Caco-2 (cell line): ENCODE data around the gene CCDC170. TPM values are rescaled to one million over a fixed set of nuclear protein-coding genes. Genes with fewer than 3 reads are reported as not detected.

Experiments
- BruUV-seq: library from RNA; stranded (reverse); fragments of 400-500 nt; replicated peaks from 2 replicates; lab custom pipeline; 2021; lab: Mats Ljungman, UMichigan
- CTCF ChIA-PET: fragments of 300-600 bp; sonication (Branson Sonifier 250); formaldehyde crosslinking; loops from one replicate; lab custom pipeline; 2022; ENCODE audit warnings: antibody characterized with exemption; lab: Charles Lee
- POLR2A ChIA-PET: fragments of 300-600 bp; sonication (Branson Sonifier 250); formaldehyde crosslinking; loops from one replicate; lab custom pipeline; 2022; ENCODE audit warnings: antibody characterized with exemption; lab: Charles Lee
- DNase-seq, 2 experiments: peaks; one replicate each; pipeline versions ENCODE4 v3.0.0 to v3.0.0-alpha.2; 2020 to 2022
- H3K27me3 ChIP-seq: replicated peaks from 2 replicates; pipeline ENCODE4 v1.6.0; 2011; ENCODE audit warnings: low read length; ENCODE audit not compliant: control insufficient read depth, insufficient read depth
- H3K36me3 ChIP-seq: 2 replicates; pipeline ENCODE4 v1.5.1; 2011; ENCODE audit warnings: low read length; ENCODE audit not compliant: control insufficient read depth, insufficient read depth
- H3K4me1 ChIP-seq: fragments of 250-450 bp; sonication (Bioruptor Pico); 2 replicates; pipeline ENCODE4 v1.5.1; 2020; ENCODE audit warnings: mild to moderate bottlenecking
- H3K4me3 ChIP-seq: 2 replicates; pipeline ENCODE4 v1.5.1; 2011; ENCODE audit warnings: low read depth, mild to moderate bottlenecking, control low read depth, low read length
- H3K9me3 ChIP-seq: fragments of 250-450 bp; sonication (Bioruptor Pico); 2 replicates; pipeline ENCODE4 v1.5.1; 2020; ENCODE audit warnings: mild to moderate bottlenecking, moderate library complexity
- H3K27ac Mint-ChIP-seq: one replicate; pipeline ENCODE4 v1.8.0; 2022; ENCODE audit warnings: mixed read lengths; ENCODE audit not compliant: unreplicated experiment
- H3K27me3 Mint-ChIP-seq: one replicate; pipeline ENCODE4 v1.8.0; 2022; ENCODE audit warnings: mixed read lengths; ENCODE audit not compliant: insufficient read depth, unreplicated experiment
- H3K36me3 Mint-ChIP-seq: one replicate; pipeline ENCODE4 v1.8.0; 2022; ENCODE audit warnings: mild to moderate bottlenecking, mixed read lengths; ENCODE audit not compliant: insufficient read depth, unreplicated experiment
- H3K4me1 Mint-ChIP-seq: one replicate; pipeline ENCODE4 v1.8.0; 2022; ENCODE audit warnings: low read depth, mixed read lengths; ENCODE audit not compliant: unreplicated experiment
- H3K4me3 Mint-ChIP-seq: one replicate; pipeline ENCODE4 v1.8.0; 2022; ENCODE audit warnings: mild to moderate bottlenecking, moderate library complexity, mixed read lengths; ENCODE audit not compliant: unreplicated experiment
- H3K9me3 Mint-ChIP-seq: one replicate; pipeline ENCODE4 v1.8.0; 2022; ENCODE audit warnings: mixed read lengths; ENCODE audit not compliant: unreplicated experiment
- intact Hi-C: fragments of 100-400 bp; cut with micrococcal nuclease; formaldehyde crosslinking; loops from one replicate; pipeline ENCODE4 v1.10.0; 2022; ENCODE audit not compliant: unreplicated experiment
- total RNA-seq: library from RNA; stranded (reverse); gene quantifications from 2 replicates; pipeline ENCODE4 v1.2.3, GENCODE V29; 2022
- TF ChIP-seq, protein P1 (sequence below), 2 experiments: fragments of 200-600 bp in 1 of 2; IDR thresholded peaks; 1 replicate in 1 of 2; 2 replicates in 1 of 2; pipeline versions ENCODE4 v1.5.1 to v1.8.0; 2011 to 2022; ENCODE audit warnings: antibody characterized with exemption in 1 of 2, control low read depth in 1 of 2, inconsistent platforms in 1 of 2, low read depth in 1 of 2, low read length in 1 of 2, mild to moderate bottlenecking in 1 of 2, moderate library complexity in 1 of 2; ENCODE audit not compliant: insufficient read depth in 1 of 2, severe bottlenecking in 1 of 2, unreplicated experiment in 1 of 2

The CCDC170 gene
- total RNA-seq, 1 experiment from 2014 or later: 6.8 TPM

- CTCF ChIA-PET: interaction anchor here (0.6 kb wide), 1 partner anchor 692 kb away, joined by 3 read pairs; no protein-coding TSS in a partner anchor
- POLR2A ChIA-PET: no interaction called here
- BruUV-seq: no TSS peak
Observed at GRCh38 chr6:151665329-151665728, 171.5 kb downstream of the CCDC170 start.

GRCh38 chr6:151666526-151666925 lies 172.7 kb downstream of the CCDC170 start:
- Histone ChIP-seq H3K4me1 (peaks cover 31% of the 10 kb centered on the region), H3K9me3 (peaks cover 3% of the 10 kb centered on the region; the same call in 1 of the 2 replicates), H3K27me3 (no peaks in the 10 kb centered on the region), H3K36me3 (no peaks in the 10 kb centered on the region), H3K4me3 (no peak overlapping the region)
- Mint-ChIP-seq H3K27ac (no peak overlapping the region), H3K4me1 (peaks cover 34% of the 10 kb centered on the region), H3K27me3 (no peaks in the 10 kb centered on the region), H3K4me3 (no peak overlapping the region), H3K36me3 (peaks cover 12% of the 10 kb centered on the region), H3K9me3 (peaks cover 46% of the 10 kb centered on the region)
- BruUV-seq: no TSS peak
- ChIA-PET CTCF (interaction anchor here (0.7 kb wide), 1 partner anchor 185 kb away, joined by 4 read pairs; no protein-coding TSS in a partner anchor), POLR2A (no interaction called here)
- DNase-seq: no peak
- TF ChIP-seq, protein P1, sequence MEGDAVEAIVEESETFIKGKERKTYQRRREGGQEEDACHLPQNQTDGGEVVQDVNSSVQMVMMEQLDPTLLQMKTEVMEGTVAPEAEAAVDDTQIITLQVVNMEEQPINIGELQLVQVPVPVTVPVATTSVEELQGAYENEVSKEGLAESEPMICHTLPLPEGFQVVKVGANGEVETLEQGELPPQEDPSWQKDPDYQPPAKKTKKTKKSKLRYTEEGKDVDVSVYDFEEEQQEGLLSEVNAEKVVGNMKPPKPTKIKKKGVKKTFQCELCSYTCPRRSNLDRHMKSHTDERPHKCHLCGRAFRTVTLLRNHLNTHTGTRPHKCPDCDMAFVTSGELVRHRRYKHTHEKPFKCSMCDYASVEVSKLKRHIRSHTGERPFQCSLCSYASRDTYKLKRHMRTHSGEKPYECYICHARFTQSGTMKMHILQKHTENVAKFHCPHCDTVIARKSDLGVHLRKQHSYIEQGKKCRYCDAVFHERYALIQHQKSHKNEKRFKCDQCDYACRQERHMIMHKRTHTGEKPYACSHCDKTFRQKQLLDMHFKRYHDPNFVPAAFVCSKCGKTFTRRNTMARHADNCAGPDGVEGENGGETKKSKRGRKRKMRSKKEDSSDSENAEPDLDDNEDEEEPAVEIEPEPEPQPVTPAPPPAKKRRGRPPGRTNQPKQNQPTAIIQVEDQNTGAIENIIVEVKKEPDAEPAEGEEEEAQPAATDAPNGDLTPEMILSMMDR (IDR thresholded peaks at IDR 0.05; ENCODE audit: insufficient read depth in 1 of 2, low read depth in 1 of 2, low read length in 1 of 2, severe bottlenecking in 1 of 2, unreplicated experiment in 1 of 2): no peak
- intact Hi-C loops: loop anchor here (5.0 kb wide), 3 partner anchors 34 to 214 kb away; partner anchors contain the start of gene RMND1

More at GRCh38 chr6:151665329-151665728, 171.5 kb downstream of the CCDC170 start:
- no peak overlapping the region for H3K4me3 Mint-ChIP-seq
- H3K4me3 ChIP-seq: no peak overlapping the region
- peaks cover 6% of the 10 kb centered on the region for H3K36me3 Mint-ChIP-seq
- H3K4me1 Mint-ChIP-seq: peaks cover 33% of the 10 kb centered on the region
- intact Hi-C loops: loop anchor here (5.0 kb wide), 3 partner anchors 33 to 213 kb away; partner anchors contain the start of gene RMND1
- no peaks in the 10 kb centered on the region for H3K36me3 ChIP-seq
- H3K9me3 Mint-ChIP-seq: peaks cover 37% of the 10 kb centered on the region
- peaks cover 29% of the 10 kb centered on the region for H3K4me1 ChIP-seq
- no peak overlapping the region for H3K27ac Mint-ChIP-seq
- H3K27me3 Mint-ChIP-seq: no peaks in the 10 kb centered on the region
- DNase-seq: no peak
- TF ChIP-seq, protein P1 (IDR thresholded peaks at IDR 0.05; ENCODE audit: insufficient read depth in 1 of 2, low read depth in 1 of 2, low read length in 1 of 2, severe bottlenecking in 1 of 2, unreplicated experiment in 1 of 2): no peak
- no peaks in the 10 kb centered on the region for H3K27me3 ChIP-seq
- peaks cover 3% of the 10 kb centered on the region; the same call in 1 of the 2 replicates for H3K9me3 ChIP-seq

DNA sequence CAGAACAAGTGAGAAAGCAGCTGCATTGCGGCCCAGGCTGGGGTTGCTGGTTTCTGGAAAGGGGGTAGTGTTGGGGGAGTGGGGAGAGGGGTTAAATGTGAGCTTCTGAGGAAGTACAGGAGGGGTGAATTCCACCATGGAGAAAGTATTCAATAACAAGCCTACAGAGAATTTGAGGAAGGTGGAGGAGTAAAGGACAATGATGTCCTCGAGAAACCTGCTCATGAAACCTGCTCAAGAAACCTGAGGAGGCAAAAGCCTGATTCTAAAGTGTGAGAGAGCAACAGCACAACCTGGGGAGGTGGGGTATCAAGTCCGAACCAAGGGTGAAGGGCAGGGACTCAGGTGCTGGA lies 175.4 kb downstream of the CCDC170 start:
- BruUV-seq: no TSS peak
- H3K4me3 Mint-ChIP-seq: peak overlapping the region; percentile 57
- H3K27ac Mint-ChIP-seq: peak overlapping the region; percentile 90
- H3K27me3 Mint-ChIP-seq: no peaks in the 10 kb centered on the region
- CTCF ChIA-PET: interaction anchor here (0.6 to 1.2 kb wide), 4 partner anchors 36 to 647 kb away, joined by 3 to 6 read pairs (median 6); no protein-coding TSS in a partner anchor
- peaks cover 31% of the 10 kb centered on the region for H3K4me1 ChIP-seq
- H3K4me1 Mint-ChIP-seq: peaks cover 34% of the 10 kb centered on the region
- peaks cover 47% of the 10 kb centered on the region for H3K9me3 Mint-ChIP-seq
- DNase-seq: no peak
- H3K4me3 ChIP-seq: no peak overlapping the region
- no peaks in the 10 kb centered on the region for H3K27me3 ChIP-seq
- H3K9me3 ChIP-seq: peaks cover 3% of the 10 kb centered on the region; the same call in 1 of the 2 replicates
- H3K36me3 Mint-ChIP-seq: peaks cover 12% of the 10 kb centered on the region
- POLR2A ChIA-PET: interaction anchor here (0.7 to 0.9 kb wide), 3 partner anchors 11 to 803 kb away, joined by 3 to 8 read pairs (median 7); no protein-coding TSS in a partner anchor
- TF ChIP-seq, protein P1 (IDR thresholded peaks at IDR 0.05; ENCODE audit: insufficient read depth in 1 of 2, low read depth in 1 of 2, low read length in 1 of 2, severe bottlenecking in 1 of 2, unreplicated experiment in 1 of 2): no peak
- intact Hi-C loops: loop anchor here (5.0 kb wide), 3 partner anchors 37 to 217 kb away; partner anchors contain the start of gene RMND1
- no peaks in the 10 kb centered on the region for H3K36me3 ChIP-seq
